Activated B cell treated with CpG ODN at 0.5 μM for 24 hours (primary cell): ENCODE data around the gene TNFRSF21. TPM values are rescaled to one million over a fixed set of nuclear protein-coding genes. Genes with fewer than 3 reads are reported as not detected.

Experiments
- ATAC-seq: fragments of 200-7000 bp; cut with Tn5 transposase; one replicate; pipeline ENCODE4 v1.10.0; 2021; ENCODE audit warnings: low read depth, mild to moderate bottlenecking, moderate library complexity
- CTCF ChIA-PET: fragments of 350-600 bp; sonication (Branson Sonifier 250); formaldehyde crosslinking; loops from one replicate; lab custom pipeline; 2021; ENCODE audit warnings: antibody characterized with exemption; lab: Charles Lee
- POLR2A ChIA-PET: fragments of 350-600 bp; sonication (Branson Sonifier 250); formaldehyde crosslinking; loops from one replicate; lab custom pipeline; 2021; ENCODE audit warnings: antibody characterized with exemption; lab: Charles Lee
- DNase-seq: peaks from one replicate; pipeline ENCODE4 v3.0.0; 2022
- H3K27ac Mint-ChIP-seq: one replicate; pipeline ENCODE4 v1.8.0; 2020; ENCODE audit warnings: mixed read lengths
- H3K27me3 Mint-ChIP-seq: one replicate; pipeline ENCODE4 v1.8.0; 2021; ENCODE audit warnings: mixed read lengths
- H3K36me3 Mint-ChIP-seq: one replicate; pipeline ENCODE4 v1.8.0; 2021; ENCODE audit warnings: low read depth, mixed read lengths
- H3K4me1 Mint-ChIP-seq: one replicate; pipeline ENCODE4 v1.8.0; 2021; ENCODE audit warnings: mixed read lengths
- H3K4me3 Mint-ChIP-seq: one replicate; pipeline ENCODE4 v1.8.0; 2020; ENCODE audit warnings: mild to moderate bottlenecking, mixed read lengths
- H3K9me3 Mint-ChIP-seq: one replicate; pipeline ENCODE4 v1.8.0; 2020; ENCODE audit warnings: mixed read lengths
- CTCF ChIP-seq: fragments of 200-600 bp; IDR thresholded peaks from one replicate; pipeline ENCODE4 v1.8.0; 2022; ENCODE audit warnings: antibody characterized with exemption, mild to moderate bottlenecking
- intact Hi-C: fragments of 100-400 bp; cut with micrococcal nuclease; formaldehyde crosslinking; loops from one replicate; pipeline ENCODE4 v1.15.1; 2024
- total RNA-seq: library from RNA; stranded (reverse); gene quantifications from 2 replicates; pipeline ENCODE4 v1.2.3, GENCODE V29; 2022

TNFRSF21 gene
- total RNA-seq, 1 donor from 2014 or later: 1.0 TPM

- ChIA-PET POLR2A (no interaction called here), CTCF (no interaction called here)
- Mint-ChIP-seq H3K36me3 (no peaks in the 10 kb centered on the region), H3K27me3 (peaks cover 3% of the 10 kb centered on the region), H3K4me1 (no peaks in the 10 kb centered on the region), H3K9me3 (peaks cover under 1% of the 10 kb centered on the region), H3K4me3 (no peak overlapping the region), H3K27ac (no peak overlapping the region)
- intact Hi-C loops: no loop called here
- DNase-seq: no peak
- TF ChIP-seq CTCF: no peak
- ATAC-seq: no peak
Observed at GRCh38 chr6:47209632-47210031, 100.1 kb downstream of the TNFRSF21 start.

- Mint-ChIP-seq H3K9me3 (no peaks in the 10 kb centered on the region), H3K36me3 (no peaks in the 10 kb centered on the region), H3K27ac (no peak overlapping the region), H3K27me3 (peaks cover 3% of the 10 kb centered on the region), H3K4me3 (no peak overlapping the region), H3K4me1 (peaks cover 9% of the 10 kb centered on the region)
- CTCF ChIA-PET: no interaction called here
- no peak for DNase-seq
- no peak for TF ChIP-seq CTCF
- POLR2A ChIA-PET: no interaction called here
- no peak for ATAC-seq
- intact Hi-C loops: no loop called here
Observed at GRCh38 chr6:47207261-47207660, 102.4 kb downstream of the TNFRSF21 start.

GRCh38 chr6:47206626-47207025 lies 103.1 kb downstream of the TNFRSF21 start:
- DNase-seq: no peak
- no peak overlapping the region for H3K27ac Mint-ChIP-seq
- CTCF ChIA-PET: no interaction called here
- H3K4me3 Mint-ChIP-seq: no peak overlapping the region
- intact Hi-C loops: no loop called here
- no peaks in the 10 kb centered on the region for H3K36me3 Mint-ChIP-seq
- H3K27me3 Mint-ChIP-seq: peaks cover 3% of the 10 kb centered on the region
- POLR2A ChIA-PET: no interaction called here
- no peak for ATAC-seq
- no peak for TF ChIP-seq CTCF
- peaks cover 9% of the 10 kb centered on the region for H3K4me1 Mint-ChIP-seq
- H3K9me3 Mint-ChIP-seq: no peaks in the 10 kb centered on the region

GRCh38 chr6:47203938-47204611 lies 105.6 kb downstream of the TNFRSF21 start:
- intact Hi-C loops: no loop called here
- no peak overlapping the region for H3K4me3 Mint-ChIP-seq
- H3K36me3 Mint-ChIP-seq: no peaks in the 10 kb centered on the region
- DNase-seq: no peak
- no peaks in the 10 kb centered on the region for H3K27me3 Mint-ChIP-seq
- H3K27ac Mint-ChIP-seq: no peak overlapping the region
- TF ChIP-seq CTCF: no peak
- H3K9me3 Mint-ChIP-seq: no peaks in the 10 kb centered on the region
- ATAC-seq: no peak
- peaks cover 9% of the 10 kb centered on the region for H3K4me1 Mint-ChIP-seq
- CTCF ChIA-PET: no interaction called here
- POLR2A ChIA-PET: no interaction called here

- Mint-ChIP-seq H3K9me3 (no peaks in the 10 kb centered on the region), H3K4me3 (no peak overlapping the region), H3K27ac (peak overlapping the region; percentile 6), H3K4me1 (peaks cover 9% of the 10 kb centered on the region), H3K36me3 (no peaks in the 10 kb centered on the region), H3K27me3 (no peaks in the 10 kb centered on the region)
- peak; percentile 66 for ATAC-seq
- no peak for DNase-seq
- intact Hi-C loops: no loop called here
- no peak for TF ChIP-seq CTCF
- POLR2A ChIA-PET: interaction anchor here (1.6 kb wide), 1 partner anchor 39 kb away, joined by 4 read pairs; no protein-coding TSS in a partner anchor
- CTCF ChIA-PET: interaction anchor here (0.5 kb wide), 1 partner anchor 52 kb away, joined by 3 read pairs; no protein-coding TSS in a partner anchor
Observed at GRCh38 chr6:47203266-47203937, 106.3 kb downstream of the TNFRSF21 start.
